Measurements from ENCODE around the gene PARVG. TPM values are rescaled to one million over a fixed set of nuclear protein-coding genes. Genes with fewer than 3 reads are reported as not detected.

PARVG gene
- total RNA-seq, 2 donors from 2014 or later: 55.5 to 85.1 TPM

GRCh38 chr22:44147008-44147645 is 33.6 kb upstream of the PARVG start:
- H3K36me3 Mint-ChIP-seq: peaks cover 0 to 11% of the 10 kb centered on the region in 2 donors
- ATAC-seq (no peak), DNase-seq (ENCODE audit: low spot score in 2 of 2) (no peak)
- H3K27ac Mint-ChIP-seq: peak overlapping the region in 1 of 2 donors; percentile 80
- peaks cover 0 to 5% of the 10 kb centered on the region in 2 donors for H3K9me3 Mint-ChIP-seq

- DNase-seq (ENCODE audit: low spot score in 2 of 2): no peak
- Mint-ChIP-seq H3K36me3 (peaks cover 0 to 11% of the 10 kb centered on the region in 2 donors), H3K9me3 (peaks cover 0 to 5% of the 10 kb centered on the region in 2 donors), H3K27ac (peak overlapping the region in 1 of 2 donors; percentile 34)
- ATAC-seq: no peak
Measured at GRCh38 chr22:44147821-44148574, 32.7 kb upstream of the PARVG start.

DNA sequence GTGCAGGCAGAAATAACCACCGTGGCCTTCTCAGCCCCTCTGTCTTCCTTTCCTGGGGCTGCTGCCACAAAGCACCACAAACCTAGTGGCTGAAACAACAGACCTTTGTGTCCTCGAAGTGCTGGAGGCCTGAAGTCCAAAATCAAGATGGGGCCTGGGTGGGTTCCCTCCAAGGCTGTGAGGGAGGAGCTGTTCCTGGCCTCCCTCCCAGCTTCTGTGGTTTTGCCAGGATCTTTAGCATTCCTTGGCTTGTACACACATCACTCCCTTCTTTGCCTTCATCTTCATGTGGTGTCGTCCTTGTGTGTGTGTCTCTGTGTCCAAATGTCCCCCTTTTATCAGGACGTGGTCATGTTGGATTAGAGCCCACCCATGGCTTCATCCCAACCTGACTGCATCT is 29.0 kb upstream of the PARVG start:
- no peak overlapping the region for H3K27ac Mint-ChIP-seq

GRCh38 chr22:44153710-44154109 is 27.0 kb upstream of the PARVG start:
- Mint-ChIP-seq H3K27ac (no peak overlapping the region), H3K36me3 (peaks cover 0 to 5% of the 10 kb centered on the region in 2 donors), H3K9me3 (no peaks in the 10 kb centered on the region)
- DNase-seq (ENCODE audit: low spot score in 2 of 2) (no peak), ATAC-seq (no peak)

More for the DNA sequence above, 29.0 kb upstream of the PARVG start:
- ATAC-seq (no peak), DNase-seq (ENCODE audit: low spot score in 2 of 2) (no peak)
- Mint-ChIP-seq H3K36me3 (peaks cover 0 to 5% of the 10 kb centered on the region in 2 donors), H3K9me3 (no peaks in the 10 kb centered on the region)

DNA sequence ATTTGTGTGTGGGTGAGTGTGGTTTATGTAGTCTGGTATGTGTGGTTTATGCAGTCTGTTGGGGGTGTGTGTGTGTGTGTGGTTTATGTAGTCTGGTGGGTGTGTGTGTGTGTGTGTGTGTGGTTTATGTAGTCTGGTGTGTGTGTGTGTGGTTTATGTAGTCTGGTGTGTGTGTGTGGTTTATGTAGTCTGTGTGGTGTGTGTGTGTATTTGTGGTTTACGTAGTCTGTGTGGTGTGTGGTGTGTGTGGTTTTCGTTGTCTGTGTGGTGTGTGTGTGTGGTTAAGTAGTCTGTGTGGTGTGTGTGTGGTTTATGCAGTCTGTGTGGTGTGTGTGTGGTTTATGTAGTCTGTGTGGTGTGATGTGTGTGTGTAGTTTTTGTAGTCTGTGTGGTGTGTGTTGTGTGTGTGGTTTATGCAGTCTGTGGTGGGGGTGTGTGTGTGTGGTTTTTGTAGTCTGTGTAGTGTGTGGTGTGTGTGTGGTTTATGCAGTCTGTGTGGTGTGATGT is 26.2 kb upstream of the PARVG start:
- ATAC-seq (peak in 1 of 2 donors; percentile 67), DNase-seq (ENCODE audit: low spot score in 2 of 2) (no peak)
- Mint-ChIP-seq H3K36me3 (peaks cover 0 to 5% of the 10 kb centered on the region in 2 donors), H3K9me3 (no peaks in the 10 kb centered on the region), H3K27ac (no peak overlapping the region)

GRCh38 chr22:44155115-44155514 is 25.6 kb upstream of the PARVG start:
- Mint-ChIP-seq H3K36me3 (peaks cover 0 to 5% of the 10 kb centered on the region in 2 donors), H3K27ac (no peak overlapping the region), H3K9me3 (no peaks in the 10 kb centered on the region)
- no peak for DNase-seq (ENCODE audit: low spot score in 2 of 2)
- peak in 1 of 2 donors; percentile 18 for ATAC-seq

GRCh38 chr22:44157916-44158618 is 22.7 kb upstream of the PARVG start:
- Mint-ChIP-seq H3K27ac (no peak overlapping the region), H3K36me3 (no peaks in the 10 kb centered on the region), H3K9me3 (no peaks in the 10 kb centered on the region)
- DNase-seq (ENCODE audit: low spot score in 2 of 2): no peak
- no peak for ATAC-seq

DNA sequence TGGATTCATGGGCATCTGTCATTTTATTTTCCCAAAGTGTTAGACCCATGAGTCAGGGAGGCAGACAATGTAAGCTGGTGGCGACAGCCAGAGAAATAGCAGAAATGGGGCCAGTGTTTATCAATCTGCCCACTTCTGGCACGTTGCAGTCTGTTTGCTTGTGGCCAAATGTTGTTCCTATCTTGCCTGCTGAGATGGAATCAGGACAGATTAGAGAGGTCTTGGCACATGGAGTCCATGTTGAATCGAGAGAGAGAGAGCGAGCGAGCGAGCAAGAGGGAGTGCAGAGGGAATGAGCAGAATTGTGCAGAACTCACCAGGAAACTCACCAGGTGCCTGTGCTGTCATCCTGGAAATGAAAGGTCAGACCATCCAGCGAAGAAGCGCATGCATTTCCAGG is 21.9 kb upstream of the PARVG start:
- H3K9me3 Mint-ChIP-seq: no peaks in the 10 kb centered on the region
- DNase-seq (ENCODE audit: low spot score in 2 of 2) (no peak), ATAC-seq (no peak)
- H3K27ac Mint-ChIP-seq: no peak overlapping the region
- no peaks in the 10 kb centered on the region for H3K36me3 Mint-ChIP-seq

DNA sequence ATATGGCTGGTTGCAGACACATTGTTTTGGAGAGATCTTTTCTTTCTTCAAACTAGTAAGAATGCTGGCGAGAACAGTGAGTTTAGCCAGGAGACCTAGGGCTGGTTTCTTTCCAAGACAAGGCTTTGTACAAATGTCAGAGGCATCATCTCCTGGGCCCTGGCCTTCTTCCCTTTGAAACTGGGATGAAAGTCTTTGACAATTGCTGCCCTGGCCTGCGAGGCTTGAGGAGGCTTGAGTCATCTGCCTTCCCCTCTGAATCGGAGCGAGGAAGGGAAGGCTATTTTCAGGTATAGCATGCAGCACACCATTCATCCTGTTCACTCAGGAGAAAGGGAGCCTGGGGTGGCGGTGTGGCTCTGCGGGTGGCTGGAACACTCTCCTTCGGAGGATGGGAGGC is 21.5 kb upstream of the PARVG start:
- DNase-seq (ENCODE audit: low spot score in 2 of 2): no peak
- H3K36me3 Mint-ChIP-seq: no peaks in the 10 kb centered on the region
- no peaks in the 10 kb centered on the region for H3K9me3 Mint-ChIP-seq
- no peak for ATAC-seq
- no peak overlapping the region for H3K27ac Mint-ChIP-seq

DNA sequence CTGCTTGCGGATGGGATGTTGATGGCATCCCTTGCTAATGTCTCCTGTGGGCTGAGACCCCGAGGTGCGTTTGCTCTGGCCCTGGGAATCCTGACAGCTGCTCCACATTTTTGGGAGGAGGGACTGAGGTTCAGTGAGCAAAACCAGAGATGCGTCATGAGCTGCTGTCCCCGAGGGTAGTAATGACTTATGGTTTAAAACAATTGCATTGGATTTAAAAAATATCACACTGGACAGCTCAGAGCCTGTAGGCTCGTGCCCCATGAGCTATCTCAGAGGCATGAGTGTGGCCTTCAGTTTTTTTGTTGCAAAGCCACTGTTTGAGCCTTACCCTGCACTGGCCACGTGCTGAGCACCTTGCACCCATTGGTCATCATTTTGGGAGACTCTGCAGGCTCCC is 20.9 kb upstream of the PARVG start:
- DNase-seq (ENCODE audit: low spot score in 2 of 2) (no peak), ATAC-seq (no peak)
- no peaks in the 10 kb centered on the region for H3K9me3 Mint-ChIP-seq
- no peak overlapping the region for H3K27ac Mint-ChIP-seq
- H3K36me3 Mint-ChIP-seq: no peaks in the 10 kb centered on the region

GRCh38 chr22:44160421-44160820 is 20.3 kb upstream of the PARVG start:
- Mint-ChIP-seq H3K27ac (no peak overlapping the region), H3K36me3 (no peaks in the 10 kb centered on the region), H3K9me3 (no peaks in the 10 kb centered on the region)
- ATAC-seq: no peak
- DNase-seq (ENCODE audit: low spot score in 2 of 2): no peak

GRCh38 chr22:44161673-44162072 is 19.1 kb upstream of the PARVG start:
- H3K36me3 Mint-ChIP-seq: no peaks in the 10 kb centered on the region
- peak overlapping the region in 1 of 2 donors; percentile 65 for H3K27ac Mint-ChIP-seq
- H3K9me3 Mint-ChIP-seq: no peaks in the 10 kb centered on the region
- ATAC-seq: no peak
- no peak for DNase-seq (ENCODE audit: low spot score in 2 of 2)

DNA sequence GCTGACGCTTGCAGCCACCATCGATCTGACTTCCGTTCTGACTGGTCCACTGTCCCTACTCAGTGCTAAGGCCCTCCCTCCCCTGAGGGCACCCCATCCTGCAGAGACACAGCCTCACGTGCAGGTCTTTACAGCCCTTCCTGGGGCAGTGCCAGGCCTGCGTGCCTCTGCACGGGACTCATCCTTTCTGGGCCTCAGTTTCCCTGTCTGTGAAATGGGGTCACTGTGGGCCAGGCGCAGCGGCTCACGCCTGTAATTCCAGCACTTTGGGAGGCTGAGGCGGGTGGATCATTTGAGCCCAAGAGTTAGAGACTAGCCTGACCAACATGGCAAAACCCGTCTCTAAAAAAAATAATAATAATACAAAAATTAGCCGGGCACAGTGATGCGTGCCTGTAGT is 17.8 kb upstream of the PARVG start:
- Mint-ChIP-seq H3K9me3 (no peaks in the 10 kb centered on the region), H3K36me3 (no peaks in the 10 kb centered on the region), H3K27ac (no peak overlapping the region)
- ATAC-seq (no peak), DNase-seq (ENCODE audit: low spot score in 2 of 2) (no peak)

DNA sequence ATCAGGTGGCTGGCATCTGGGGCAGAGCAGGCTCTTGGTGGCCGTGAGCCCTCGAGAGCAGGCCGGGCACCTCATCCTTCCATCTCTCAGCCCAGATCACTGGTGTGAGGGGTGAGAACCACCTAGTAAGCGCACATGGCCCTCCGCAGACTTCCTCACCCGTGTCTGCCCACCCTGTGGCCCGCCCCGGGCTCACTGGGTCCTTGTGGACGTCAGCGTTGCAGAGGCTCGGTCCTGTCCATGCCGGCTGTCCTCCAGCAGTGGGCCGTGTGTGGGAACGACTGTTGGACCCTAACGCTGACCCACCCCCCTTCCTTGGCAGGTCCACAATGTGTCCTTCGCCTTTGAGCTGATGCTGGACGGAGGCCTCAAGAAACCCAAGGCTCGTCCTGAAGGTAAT is 17.2 kb upstream of the PARVG start:
- Mint-ChIP-seq H3K36me3 (no peaks in the 10 kb centered on the region), H3K27ac (no peak overlapping the region), H3K9me3 (no peaks in the 10 kb centered on the region)
- no peak for DNase-seq (ENCODE audit: low spot score in 2 of 2)
- no peak for ATAC-seq

- no peaks in the 10 kb centered on the region for H3K36me3 Mint-ChIP-seq
- ATAC-seq (no peak), DNase-seq (ENCODE audit: low spot score in 2 of 2) (no peak)
- no peaks in the 10 kb centered on the region for H3K9me3 Mint-ChIP-seq
- no peak overlapping the region for H3K27ac Mint-ChIP-seq
Measured at GRCh38 chr22:44164031-44164430, 16.7 kb upstream of the PARVG start.

- Mint-ChIP-seq H3K27ac (no peak overlapping the region), H3K36me3 (no peaks in the 10 kb centered on the region), H3K9me3 (no peaks in the 10 kb centered on the region)
- DNase-seq (ENCODE audit: low spot score in 2 of 2) (no peak), ATAC-seq (no peak)
Measured at GRCh38 chr22:44165286-44165874, 15.3 kb upstream of the PARVG start.
